OCI-LY7 (cell line): ENCODE measurements around the gene SNPH. TPM values are rescaled to one million over a fixed set of nuclear protein-coding genes. Genes with fewer than 3 reads are reported as not detected.

Experiments used
- BruUV-seq: library from RNA; stranded (reverse); fragments of 400-500 nt; replicated peaks from 2 replicates; lab custom pipeline; 2021; lab: Mats Ljungman, UMichigan
- CTCF ChIA-PET: fragments of 300-600 bp; sonication (Branson Sonifier 250); formaldehyde crosslinking; loops from one replicate; lab custom pipeline; 2022; ENCODE audit warnings: antibody characterized with exemption; ENCODE audit not compliant: unreplicated experiment; lab: Charles Lee
- POLR2A ChIA-PET: fragments of 300-600 bp; sonication (Branson Sonifier 250); formaldehyde crosslinking; loops from one replicate; lab custom pipeline; 2022; ENCODE audit warnings: antibody characterized with exemption; lab: Charles Lee
- DNase-seq: peaks from one replicate; pipeline ENCODE4 v3.0.0-alpha.2; 2015; ENCODE audit warnings: low spot score
- H2AFZ ChIP-seq: fragments of 200-600 bp; sonication (generic), shearing (Covaris generic); 2 replicates; pipeline ENCODE4 v1.6.1; 2014; ENCODE audit warnings: mild to moderate bottlenecking, antibody characterized with exemption, low read length, moderate library complexity
- H3K27ac ChIP-seq: fragments of 200-600 bp; sonication (generic); 2 replicates; pipeline ENCODE4 v1.5.1; 2014; ENCODE audit warnings: mixed run types, low read depth, mild to moderate bottlenecking, moderate library complexity, low read length, inconsistent platforms; ENCODE audit not compliant: poor library complexity, severe bottlenecking
- H3K36me3 ChIP-seq: fragments of 200-600 bp; sonication (generic); 2 replicates; pipeline ENCODE4 v1.6.1; 2014; ENCODE audit warnings: mild to moderate bottlenecking, antibody characterized with exemption, low read length, moderate library complexity, mixed read lengths; ENCODE audit not compliant: insufficient read depth
- H3K4me1 ChIP-seq: fragments of 200-600 bp; sonication (generic); 2 replicates; pipeline ENCODE4 v1.5.1; 2014; ENCODE audit warnings: mild to moderate bottlenecking, low read length; ENCODE audit not compliant: insufficient read depth, poor library complexity, severe bottlenecking
- H3K4me2 ChIP-seq: fragments of 200-600 bp; sonication (generic); 2 replicates; pipeline ENCODE4 v1.6.1; 2014; ENCODE audit warnings: mild to moderate bottlenecking, low read length
- H3K4me3 ChIP-seq: fragments of 200-600 bp; sonication (generic); 2 replicates; pipeline ENCODE4 v1.5.1; 2014; ENCODE audit warnings: mild to moderate bottlenecking, low read depth, low read length; ENCODE audit not compliant: poor library complexity, severe bottlenecking
- H3K79me2 ChIP-seq: fragments of 200-600 bp; sonication (generic); 2 replicates; pipeline ENCODE4 v1.6.1; 2016; ENCODE audit warnings: low read depth, mild to moderate bottlenecking, low read length, moderate library complexity, mixed read lengths; ENCODE audit not compliant: insufficient read depth
- H3K9me2 ChIP-seq: fragments of 200-600 bp; sonication (generic); 2 replicates; pipeline ENCODE4 v1.6.1; 2016; ENCODE audit warnings: mild to moderate bottlenecking, low read length, mixed read lengths; ENCODE audit not compliant: insufficient read depth
- H3K9me3 ChIP-seq: fragments of 200-600 bp; sonication (generic); 2 replicates; pipeline ENCODE4 v1.6.1; 2014; ENCODE audit warnings: mild to moderate bottlenecking, mixed run types, low read length, mixed read lengths
- H4K20me1 ChIP-seq: fragments of 200-600 bp; sonication (generic); 2 replicates; pipeline ENCODE4 v1.6.1; 2014; ENCODE audit warnings: mild to moderate bottlenecking, antibody characterized with exemption, low read length, moderate library complexity, mixed read lengths; ENCODE audit not compliant: insufficient read depth
- CTCF ChIP-seq: fragments of 200-600 bp; sonication (generic); conservative IDR thresholded peaks from 2 replicates; pipeline ENCODE4 v1.5.1; 2014; ENCODE audit warnings: mild to moderate bottlenecking, antibody characterized with exemption, low read length, moderate library complexity, mixed read lengths
- EZH2phosphoT487 ChIP-seq: fragments of 200-600 bp; sonication (generic); IDR thresholded peaks from 2 replicates; pipeline ENCODE4 v1.6.1; 2018; ENCODE audit warnings: low read depth, borderline replicate concordance, mild to moderate bottlenecking, mixed run types, antibody characterized with exemption, low read length, moderate library complexity, mixed read lengths
- intact Hi-C: fragments of 100-400 bp; cut with micrococcal nuclease; formaldehyde crosslinking; loops from one replicate; pipeline ENCODE4 v1.10.0; 2022; ENCODE audit not compliant: unreplicated experiment
- total RNA-seq, 2 experiments: library from RNA; depleted of rRNA in 1 of 2; stranded (reverse); fragments of >200 nt in 1 of 2; shearing (Covaris generic) in 1 of 2; gene quantifications; 2 replicates each; pipeline ENCODE4 v1.2.3, GENCODE V29; 2014 to 2022

The SNPH gene
- total RNA-seq, 2 experiments from 2014 or later = not detected

DNA sequence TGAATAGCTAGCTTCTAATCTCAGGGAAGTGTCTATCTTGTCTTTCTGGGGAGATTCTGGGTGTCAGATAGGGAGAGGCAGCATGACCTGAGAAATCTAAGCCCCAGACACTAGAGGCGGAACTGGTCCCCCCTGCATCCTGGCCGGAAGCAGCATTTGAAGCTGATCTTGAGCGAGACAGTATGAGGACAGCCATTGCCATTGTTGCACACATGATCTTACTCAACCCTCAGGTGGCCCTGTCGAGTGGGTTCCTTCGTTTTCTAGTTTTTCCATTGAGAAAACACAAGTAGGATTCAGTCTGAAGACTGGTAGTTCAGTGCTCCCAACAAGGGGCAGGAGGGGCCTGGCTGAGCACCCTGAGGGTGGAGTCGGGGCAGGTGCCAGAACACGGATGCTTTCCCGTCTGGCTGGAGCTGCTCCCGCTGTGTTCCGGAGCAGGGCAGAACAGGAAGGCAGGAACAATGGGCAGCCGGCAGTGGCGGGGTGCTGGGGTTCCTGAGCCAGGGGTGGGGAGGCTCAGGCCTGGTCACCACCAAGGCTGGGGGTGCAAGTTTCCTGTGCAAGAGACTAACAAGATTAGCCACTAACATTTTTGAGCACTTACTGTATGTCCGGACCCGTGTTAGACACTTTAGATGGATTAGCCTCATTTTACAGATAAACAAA lies 70.7 kb downstream of the SNPH start:
- H3K9me3 ChIP-seq = no peaks in the 10 kb centered on the region
- H3K79me2 ChIP-seq = no peaks in the 10 kb centered on the region
- no peaks in the 10 kb centered on the region for H3K9me2 ChIP-seq
- intact Hi-C loops = no loop called here
- H3K36me3 ChIP-seq = peaks cover 17% of the 10 kb centered on the region
- H3K4me3 ChIP-seq = no peak overlapping the region
- no peaks in the 10 kb centered on the region for H3K4me1 ChIP-seq
- TF ChIP-seq CTCF (no peak), EZH2phosphoT487 (no peak)
- ChIA-PET POLR2A (no interaction called here), CTCF (no interaction called here)
- no peak for DNase-seq
- no peaks in the 10 kb centered on the region for H4K20me1 ChIP-seq
- H2AFZ ChIP-seq = no peak overlapping the region
- H3K27ac ChIP-seq = no peak overlapping the region
- BruUV-seq = no TSS peak
- no peak overlapping the region for H3K4me2 ChIP-seq

GRCh38 chr20:1337441-1337840 lies 71.3 kb downstream of the SNPH start:
- no TSS peak for BruUV-seq
- POLR2A ChIA-PET = interaction anchor here (0.9 kb wide), 1 partner anchor 14 kb away, joined by 4 read pairs; no protein-coding TSS in a partner anchor
- H3K4me2 ChIP-seq = no peak overlapping the region

More at GRCh38 chr20:1337441-1337840, 71.3 kb downstream of the SNPH start:
- no peaks in the 10 kb centered on the region for H3K4me1 ChIP-seq
- no peak overlapping the region for H2AFZ ChIP-seq
- no peak overlapping the region for H3K27ac ChIP-seq
- no peak for DNase-seq
- TF ChIP-seq CTCF (no peak), EZH2phosphoT487 (no peak)
- H4K20me1 ChIP-seq = no peaks in the 10 kb centered on the region
- no peak overlapping the region for H3K4me3 ChIP-seq
- H3K79me2 ChIP-seq = no peaks in the 10 kb centered on the region
- no peaks in the 10 kb centered on the region for H3K9me2 ChIP-seq
- intact Hi-C loops = no loop called here
- H3K9me3 ChIP-seq = no peaks in the 10 kb centered on the region
- CTCF ChIA-PET = no interaction called here
- H3K36me3 ChIP-seq = peaks cover 12% of the 10 kb centered on the region
